GM12878 (cell line): ENCODE data around the gene SPATA19. TPM values are rescaled to one million over a fixed set of nuclear protein-coding genes. Genes with fewer than 3 reads are reported as not detected.

Experiments used
- ATAC-seq: fragments of 200-7000 bp; cut with Tn5 transposase; 3 replicates; pipeline ENCODE4 v1.9.1; 2020; ENCODE audit warnings: mild to moderate bottlenecking, moderate library complexity
- BruUV-seq: library from RNA; stranded (reverse); fragments of 400-500 nt; replicated peaks from 2 replicates; lab custom pipeline; 2021; lab: Mats Ljungman, UMichigan
- CTCF ChIA-PET: fragments of 300-600 bp; sonication (Branson Sonifier 250); formaldehyde crosslinking; extraction: SDS; loops from one replicate; lab custom pipeline; 2021; ENCODE audit warnings: inconsistent platforms; lab: Yijun Ruan, JAX
- POLR2A ChIA-PET: fragments of 350-600 bp; formaldehyde crosslinking; extraction: SDS; loops from one replicate; lab custom pipeline; 2021; ENCODE audit warnings: inconsistent platforms; lab: Charles Lee
- RAD21 ChIA-PET: fragments of 300-600 bp; sonication (Branson Sonifier 250); formaldehyde crosslinking; loops from one replicate; lab custom pipeline; 2023; ENCODE audit warnings: antibody characterized with exemption; ENCODE audit not compliant: unreplicated experiment; lab: Charles Lee
- SMC1A ChIA-PET: fragments of 300-600 bp; sonication (Branson Sonifier 250); formaldehyde crosslinking; loops from one replicate; lab custom pipeline; 2023; ENCODE audit not compliant: unreplicated experiment, uncharacterized antibody; lab: Charles Lee
- DNase-seq: peaks from one replicate; pipeline ENCODE4 v3.0.0-alpha.2; 2011; ENCODE audit warnings: low read depth, low spot score
- FAIRE-seq: peaks from 3 replicates; lab custom pipeline; 2011; peaks lifted over from hg19 to GRCh38; lab: Jason Lieb, UNC
- H2AFZ ChIP-seq: 2 replicates; pipeline ENCODE4 v1.6.0; 2011; ENCODE audit warnings: low read depth, low read length, control low read depth; ENCODE audit not compliant: control insufficient read depth
- H3K27ac ChIP-seq: 2 replicates; pipeline ENCODE4 v1.5.1; 2011; ENCODE audit warnings: control low read depth; ENCODE audit not compliant: control insufficient read depth, insufficient read depth
- H3K27me3 ChIP-seq, 2 experiments: replicated peaks in 1 of 2; 2 replicates each; pipeline versions ENCODE4 v1.6.0 to v1.6.1; 2011; ENCODE audit warnings: low read length in 1 of 2; ENCODE audit not compliant: control insufficient read depth in 2 of 2, insufficient read depth in 2 of 2
- H3K36me3 ChIP-seq, 2 experiments: 2 replicates each; pipeline ENCODE4 v1.5.1; 2011; ENCODE audit warnings: low read length in 1 of 2; ENCODE audit not compliant: control insufficient read depth in 2 of 2, insufficient read depth in 2 of 2
- H3K4me1 ChIP-seq: 2 replicates; pipeline ENCODE4 v1.6.1; 2011; ENCODE audit warnings: mild to moderate bottlenecking, low read length, moderate library complexity, mixed read lengths; ENCODE audit not compliant: control insufficient read depth, insufficient read depth
- H3K4me2 ChIP-seq: 2 replicates; pipeline ENCODE4 v1.6.0; 2011; ENCODE audit warnings: control low read depth; ENCODE audit not compliant: control insufficient read depth, insufficient read depth
- H3K4me3 ChIP-seq: fragments of 200-600 bp; sonication (generic); 2 replicates; pipeline ENCODE4 v1.5.1; 2016
- H3K79me2 ChIP-seq: 2 replicates; pipeline ENCODE4 v1.6.0; 2011; ENCODE audit warnings: low read length; ENCODE audit not compliant: control insufficient read depth, insufficient read depth
- H3K9ac ChIP-seq: 2 replicates; pipeline ENCODE4 v1.8.0; 2011; ENCODE audit warnings: low read length, control low read depth, mixed read lengths; ENCODE audit not compliant: control insufficient read depth, insufficient read depth
- H3K9me3 ChIP-seq: replicated peaks from 3 replicates; pipeline ENCODE4 v1.5.1; 2011; ENCODE audit warnings: mild to moderate bottlenecking, low read length; ENCODE audit not compliant: control insufficient read depth, insufficient read depth
- H4K20me1 ChIP-seq: 2 replicates; pipeline ENCODE4 v1.6.0; 2011; ENCODE audit not compliant: control insufficient read depth, insufficient read depth
- CREM ChIP-seq: IDR thresholded peaks from 2 replicates; pipeline ENCODE4 v1.6.1; 2014; ENCODE audit warnings: antibody characterized with exemption, low read depth
- ESRRA ChIP-seq: IDR thresholded peaks from 2 replicates; pipeline ENCODE4 v1.6.1; 2012; ENCODE audit warnings: mild to moderate bottlenecking, low read length, improper control_type of control experiment
- HCFC1 ChIP-seq: fragments of 150-350 bp; IDR thresholded peaks from 2 replicates; pipeline ENCODE4 v1.6.1; 2014; ENCODE audit warnings: low read length
- NR2F1 ChIP-seq: fragments of 450-650 bp; conservative IDR thresholded peaks from 2 replicates; pipeline ENCODE4 v1.6.1; 2017; ENCODE audit warnings: mild to moderate bottlenecking
- WGBS: methylation state at CpG from one replicate; pipeline ENCODE4 v1.1.6; 2016; ENCODE audit warnings: low lambda C conversion rate; ENCODE audit not compliant: insufficient replicate concordance, insufficient coverage; ENCODE audit errors: missing lambda C conversion rate; 5-methylcytosine and 5-hydroxymethylcytosine counted together
- in situ Hi-C: fragments of 300-500 bp; cut with MboI; formaldehyde crosslinking; loops from 9 replicates; pipeline ENCODE4 v1.14.3; 2018; ENCODE audit warnings: mixed read lengths
- intact Hi-C: fragments of 100-400 bp; cut with micrococcal nuclease; formaldehyde crosslinking; loops from one replicate; pipeline ENCODE4 v1.14.2; 2022; ENCODE audit not compliant: unreplicated experiment
- polyA plus RNA-seq, 11 experiments: library from polyadenylated mRNA; depleted of rRNA in 4 of 11; unstranded in 6 of 11; stranded (reverse) in 5 of 11; fragments of >200 nt; fragmentation: Nextera tagmentation in 4 of 11; fragmentation: Illumina TruSeq in 1 of 11; extraction: Ambion mirVana in 4 of 11; extraction: Trizol in 1 of 11; gene quantifications; 1 replicate in 1 of 11; 2 replicates in 10 of 11; pipeline versions ENCODE4 v1.2.1 to v1.2.3, GENCODE V29; 2011 to 2016; ENCODE audit warnings: inconsistent platforms in 2 of 11, missing spikeins in 2 of 11, low read depth in 1 of 11
- total RNA-seq, 4 experiments: library from RNA; depleted of rRNA in 3 of 4; stranded (reverse); fragments of >200 nt in 3 of 4; fragmentation: Illumina TruSeq in 1 of 4; extraction: Trizol in 1 of 4; gene quantifications; 2 replicates each; pipeline versions ENCODE4 v1.2.1 to v1.2.3, GENCODE V29; 2013 to 2021

The SPATA19 gene
- total and polyA plus RNA-seq, 10 of the 15 experiments (the other 5 are each of a cell fraction or from before 2014, with no cell fraction given): not detected

- Histone ChIP-seq H3K79me2 (no peaks in the 10 kb centered on the region), H2AFZ (no peak overlapping the region), H3K4me1 (no peaks in the 10 kb centered on the region), H3K27me3 (no peaks in the 10 kb centered on the region; a peak in 1 of 4 replicates), H4K20me1 (no peaks in the 10 kb centered on the region), H3K27ac (no peak overlapping the region), H3K4me3 (no peak overlapping the region), H3K9me3 (no peaks in the 10 kb centered on the region; the same call in 2 of the 3 replicates), H3K4me2 (no peak overlapping the region), H3K36me3 (no peaks in the 10 kb centered on the region), H3K9ac (no peak overlapping the region)
- no peak for FAIRE-seq
- 59% methylated on average over 3 of the region's 3 CpGs for WGBS
- ChIA-PET SMC1A (no interaction called here), RAD21 (no interaction called here), POLR2A (no interaction called here), CTCF (no interaction called here)
- no TSS peak for BruUV-seq
- DNase-seq: no peak
- intact Hi-C loops: no loop called here
- ATAC-seq: no peak
- TF ChIP-seq CREM (no peak), ESRRA (no peak), HCFC1 (no peak)
- in situ Hi-C loops: no loop called here
These were observed 40.7 kb upstream of the SPATA19 start for GRCh38 chr11:133886029-133886428.

- Histone ChIP-seq H3K4me1 (no peaks in the 10 kb centered on the region), H3K4me2 (no peak overlapping the region), H3K9ac (no peak overlapping the region), H3K27ac (no peak overlapping the region), H3K4me3 (no peak overlapping the region), H2AFZ (no peak overlapping the region), H4K20me1 (no peaks in the 10 kb centered on the region), H3K27me3 (no peaks in the 10 kb centered on the region; a peak in 1 of 4 replicates), H3K79me2 (no peaks in the 10 kb centered on the region), H3K36me3 (no peaks in the 10 kb centered on the region), H3K9me3 (no peaks in the 10 kb centered on the region; the same call in 2 of the 3 replicates)
- RAD21 ChIA-PET: no interaction called here
- DNase-seq (no peak), FAIRE-seq (no peak), ATAC-seq (no peak)
- in situ Hi-C loops (no loop called here), intact Hi-C loops (no loop called here)
- POLR2A ChIA-PET: no interaction called here
- CTCF ChIA-PET: no interaction called here
- no peak for TF ChIP-seq NR2F1
- SMC1A ChIA-PET: no interaction called here
- BruUV-seq: no TSS peak
- 0% methylated on average over 1 of the region's 1 CpG for WGBS
These were observed 26.8 kb upstream of the SPATA19 start for GRCh38 chr11:133872160-133872559.
